ENCODE results near the gene NFKBIB. TPM values are rescaled to one million over a fixed set of nuclear protein-coding genes. Genes with fewer than 3 reads are reported as not detected.
A peak's percentile ranks its signal among the peaks of the same experiment; 100 is the strongest.

Gene NFKBIB
- total RNA-seq, 1 experiment from 2014 or later, result 39.8 TPM

GRCh38 chr19:38911388-38912001 is 11.7 kb downstream of the NFKBIB start:
- ChIA-PET CTCF (interaction anchor here (0.8 to 1.5 kb wide), 6 partner anchors 11 to 509 kb away, joined by 3 to 10 read pairs (median 4); partner anchors contain the start of genes ECH1, FAM98C, MRPS12 and NFKBIB), POLR2A (interaction anchor here (0.6 to 1.6 kb wide), 2 partner anchors 12 to 156 kb away, joined by 5 read pairs; partner anchors contain the start of genes NFKBIB and SIRT2)
- no peak overlapping the region for H3K27ac Mint-ChIP-seq
- H3K9me3 Mint-ChIP-seq, result no peaks in the 10 kb centered on the region
- TF ChIP-seq NR1H2 (CRISPR knock-in tag; IDR thresholded peaks at IDR 0.05) (no peak), ARID4B (CRISPR knock-in tag; IDR thresholded peaks at IDR 0.05; ENCODE audit: borderline replicate concordance) (no peak), ZNF512 (CRISPR knock-in tag; IDR thresholded peaks at IDR 0.05; ENCODE audit: borderline replicate concordance) (no peak), ERG (CRISPR knock-in tag; IDR thresholded peaks at IDR 0.05) (no peak), TEAD1 (CRISPR knock-in tag; IDR thresholded peaks at IDR 0.05) (no peak), E2F1 (CRISPR knock-in tag; IDR thresholded peaks at IDR 0.05) (no peak), CBFB (CRISPR knock-in tag; IDR thresholded peaks at IDR 0.05; ENCODE audit: low read depth) (no peak), USF1 (CRISPR knock-in tag; IDR thresholded peaks at IDR 0.05) (no peak), FOXJ3 (CRISPR knock-in tag; IDR thresholded peaks at IDR 0.05; ENCODE audit: borderline replicate concordance) (no peak), E2F5 (CRISPR knock-in tag; IDR thresholded peaks at IDR 0.05) (no peak), STAT6 (CRISPR knock-in tag; conservative IDR thresholded peaks at IDR 0.05; ENCODE audit: low read depth) (no peak), TCF7 (CRISPR knock-in tag; IDR thresholded peaks at IDR 0.05; ENCODE audit: low read depth) (no peak), CREB1 (CRISPR knock-in tag; IDR thresholded peaks at IDR 0.05) (no peak), ZBTB21 (CRISPR knock-in tag; IDR thresholded peaks at IDR 0.05; ENCODE audit: borderline replicate concordance) (no peak), TEAD4 (CRISPR knock-in tag; IDR thresholded peaks at IDR 0.05) (no peak), ZNF671 (CRISPR knock-in tag; IDR thresholded peaks at IDR 0.05) (no peak), ZNF396 (CRISPR knock-in tag; IDR thresholded peaks at IDR 0.05; ENCODE audit: borderline replicate concordance) (no peak)
- H3K27me3 Mint-ChIP-seq (ENCODE audit: low read depth), result peaks cover 10% of the 10 kb centered on the region
- peaks cover 8% of the 10 kb centered on the region for H3K36me3 Mint-ChIP-seq
- peaks cover 4% of the 10 kb centered on the region; the same call in 1 of the 2 replicates for H3K4me1 Mint-ChIP-seq
- H3K4me3 Mint-ChIP-seq, result no peak overlapping the region
- no peak for DNase-seq (ENCODE audit: low spot score)
- peak; percentile 26 for ATAC-seq

Data from WTC11 (cell line).